VCaP (cell line): ENCODE results near the gene GTF2F1.
"Not testable (repeated sequence)": the region's sequence is repeated elsewhere in the genome, so short reads cannot be mapped to it uniquely, and the experiment has no call there.

Experiments
- H3K27ac ChIP-seq: fragments of 450-650 bp; 2 replicates; pipeline ENCODE4 v1.5.1; 2017
- CTCF ChIP-seq: fragments of 450-650 bp; conservative IDR thresholded peaks from 2 replicates; pipeline ENCODE4 v1.5.1; 2017; ENCODE audit warnings: mild to moderate bottlenecking, moderate library complexity

GTF2F1 gene

GRCh38 chr19:6372594-6373095 lies 20.3 kb downstream of the GTF2F1 start, which contains the start of gene ALKBH7:
TSS of gene ALKBH7 (plus strand) at chr19:6372794. CDS start at chr19:6372821, 27 bp downstream.
- H3K27ac ChIP-seq = peak within 1 kb of the TSS; percentile 88
- no peak for TF ChIP-seq CTCF

GRCh38 chr19:6364353-6364752 lies 28.6 kb downstream of the GTF2F1 start:
- H3K27ac ChIP-seq = no peak overlapping the region
- no peak for TF ChIP-seq CTCF

- no peak for TF ChIP-seq CTCF
- H3K27ac ChIP-seq = peak overlapping the region; percentile 71
Measured at GRCh38 chr19:6362351-6362801, 30.6 kb downstream of the GTF2F1 start.

DNA sequence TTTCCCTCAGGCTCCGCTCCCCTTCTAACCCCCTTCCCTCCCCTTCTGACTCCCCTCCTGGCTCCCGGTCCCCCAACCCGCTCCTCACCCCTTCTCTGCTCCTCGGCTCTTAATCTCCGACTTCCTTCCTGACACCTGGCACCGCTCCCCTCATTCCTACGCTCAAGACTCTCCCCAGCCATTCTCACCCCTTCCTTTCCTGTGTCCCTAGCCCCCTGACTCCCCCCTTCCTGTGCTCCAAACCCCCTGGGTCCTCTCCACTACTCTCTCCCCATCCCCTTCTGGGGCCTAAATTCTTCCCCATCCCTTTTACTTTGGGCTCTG lies 31.0 kb downstream of the GTF2F1 start:
- peak overlapping the region; percentile 71 for H3K27ac ChIP-seq
- TF ChIP-seq CTCF = no peak

GRCh38 chr19:6360857-6361216 lies 32.1 kb downstream of the GTF2F1 start:
- peak overlapping the region; percentile 71 for H3K27ac ChIP-seq

GRCh38 chr19:6360445-6360844 lies 32.5 kb downstream of the GTF2F1 start:
- not testable (repeated sequence) for H3K27ac ChIP-seq

GRCh38 chr19:6359568-6360341 lies 33.2 kb downstream of the GTF2F1 start:
- no peak for TF ChIP-seq CTCF
- no peak overlapping the region for H3K27ac ChIP-seq

DNA sequence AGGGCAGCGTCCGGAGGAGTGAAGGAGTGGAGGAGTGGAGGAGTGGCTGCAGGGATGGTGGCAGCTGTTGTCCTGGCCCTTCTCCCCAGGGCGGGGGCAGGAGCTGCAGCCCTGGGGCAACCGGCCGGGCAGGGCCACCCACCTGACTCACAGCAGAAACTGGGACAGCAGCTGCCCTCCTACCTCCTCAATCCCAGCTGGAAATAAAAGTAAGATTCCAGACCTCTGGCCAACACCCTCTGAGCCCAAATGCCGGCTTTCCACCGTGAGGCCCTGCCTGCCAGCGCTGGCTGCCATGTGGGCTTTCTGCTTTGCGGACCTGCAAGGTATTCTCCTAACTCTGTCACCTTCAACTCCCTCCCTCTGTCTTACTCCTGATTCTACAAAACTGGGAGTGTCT lies 35.0 kb downstream of the GTF2F1 start:
- TF ChIP-seq CTCF = no peak
- H3K27ac ChIP-seq = no peak overlapping the region

- no peak for TF ChIP-seq CTCF
- H3K27ac ChIP-seq = no peak overlapping the region
Measured at GRCh38 chr19:6357174-6357573, 35.8 kb downstream of the GTF2F1 start.

GRCh38 chr19:6355321-6356040 lies 37.5 kb downstream of the GTF2F1 start:
- H3K27ac ChIP-seq = not testable (repeated sequence)
